H1 (cell line): ENCODE results near the gene ADGRL3. TPM values are rescaled to one million over a fixed set of nuclear protein-coding genes. Genes with fewer than 3 reads are reported as not detected.
A peak's percentile ranks its signal among the peaks of the same experiment; 100 is the strongest.

Source experiments
- CTCF ChIA-PET: fragments of 300-600 bp; sonication (Branson Sonifier 250); formaldehyde crosslinking; loops from one replicate; lab custom pipeline; 2021; ENCODE audit not compliant: partially characterized antibody; lab: Charles Lee
- POLR2A ChIA-PET: fragments of 300-600 bp; sonication (Branson Sonifier 250); formaldehyde crosslinking; loops from one replicate; lab custom pipeline; 2021; ENCODE audit warnings: inconsistent platforms; ENCODE audit not compliant: partially characterized antibody; lab: Charles Lee
- DNase-seq, 2 experiments: peaks; one replicate each; pipeline versions ENCODE4 v3.0.0 to v3.0.0-alpha.2; 2010 to 2022; ENCODE audit warnings: low spot score in 2 of 2, low read depth in 1 of 2, mixed read lengths in 1 of 2
- FAIRE-seq: peaks from 2 replicates; lab custom pipeline; 2011; peaks lifted over from hg19 to GRCh38; lab: Jason Lieb, UNC
- H2AFZ ChIP-seq: 2 replicates; pipeline ENCODE4 v1.8.1; 2012; ENCODE audit warnings: low read length, inconsistent platforms
- H2AK5ac ChIP-seq: 2 replicates; pipeline ENCODE4 v1.6.1; 2013; ENCODE audit warnings: low read depth, low read length
- H2BK120ac ChIP-seq: replicated peaks from 2 replicates; pipeline ENCODE3; 2013; ENCODE audit warnings: low read depth, low read length, inconsistent platforms
- H2BK12ac ChIP-seq: 2 replicates; pipeline ENCODE4 v1.6.1; 2013; ENCODE audit warnings: low read depth, low read length
- H2BK15ac ChIP-seq: 2 replicates; pipeline ENCODE4 v1.6.1; 2013; ENCODE audit warnings: low read length
- H2BK20ac ChIP-seq: 2 replicates; pipeline ENCODE4 v1.6.1; 2013; ENCODE audit warnings: low read length
- H2BK5ac ChIP-seq: 2 replicates; pipeline ENCODE4 v1.6.1; 2013; ENCODE audit warnings: low read depth, low read length
- H3K14ac ChIP-seq: 2 replicates; pipeline ENCODE4 v1.6.1; 2013; ENCODE audit warnings: inconsistent platforms; ENCODE audit not compliant: insufficient read length
- H3K18ac ChIP-seq: 2 replicates; pipeline ENCODE4 v1.6.1; 2013; ENCODE audit warnings: low read length; ENCODE audit errors: extremely low read depth
- H3K23ac ChIP-seq: 2 replicates; pipeline ENCODE4 v1.6.1; 2013; ENCODE audit warnings: inconsistent platforms; ENCODE audit not compliant: insufficient read length
- H3K23me2 ChIP-seq: 2 replicates; pipeline ENCODE4 v1.6.1; 2013; ENCODE audit warnings: low read depth, low read length
- H3K27ac ChIP-seq: 2 replicates; pipeline ENCODE4 v1.6.1; 2011; ENCODE audit warnings: low read depth, low read length, inconsistent platforms
- H3K27me3 ChIP-seq, 4 experiments: replicated peaks in 1 of 4; 1 replicate in 1 of 4; 2 replicates in 3 of 4; pipeline versions ENCODE4 v1.6.1 to v1.8.1; 2011 to 2013; ENCODE audit warnings: low read length in 3 of 4, mild to moderate bottlenecking in 3 of 4, inconsistent platforms in 2 of 4, mixed read lengths in 2 of 4, moderate library complexity in 1 of 4; ENCODE audit not compliant: control insufficient read depth in 3 of 4, insufficient read depth in 3 of 4; ENCODE audit errors: extremely low read depth in 1 of 4
- H3K36me3 ChIP-seq, 4 experiments: 2 replicates each; pipeline versions ENCODE4 v1.6.1 to v1.8.1; 2011 to 2013; ENCODE audit warnings: mild to moderate bottlenecking in 4 of 4, low read length in 3 of 4, moderate library complexity in 2 of 4, control low read depth in 1 of 4, inconsistent platforms in 1 of 4; ENCODE audit not compliant: insufficient read depth in 4 of 4, control insufficient read depth in 2 of 4
- H3K4ac ChIP-seq: replicated peaks from 2 replicates; pipeline ENCODE3; 2013; ENCODE audit warnings: low read length, low read depth, mixed read lengths, inconsistent platforms; ENCODE audit not compliant: insufficient read length
- H3K4me1 ChIP-seq, 4 experiments: replicated peaks in 1 of 4; 1 replicate in 1 of 4; 2 replicates in 3 of 4; pipeline versions ENCODE4 v1.6.1 to v1.8.1; 2011 to 2013; ENCODE audit warnings: low read length in 3 of 4, inconsistent platforms in 2 of 4, mixed read lengths in 1 of 4; ENCODE audit not compliant: insufficient read depth in 4 of 4, control insufficient read depth in 3 of 4
- H3K4me2 ChIP-seq, 2 experiments: 2 replicates each; pipeline versions ENCODE4 v1.6.1 to v1.8.1; 2011 to 2013; ENCODE audit warnings: low read depth in 2 of 2, low read length in 2 of 2, control low read depth in 1 of 2, inconsistent platforms in 1 of 2, mild to moderate bottlenecking in 1 of 2; ENCODE audit not compliant: insufficient read depth in 1 of 2
- H3K4me3 ChIP-seq, 4 experiments: fragments of 200-600, 300-600 bp in 1 of 4; sonication (generic), shearing (Covaris generic), sonication (Bioruptor Twin) in 1 of 4; 2 replicates each; pipeline versions ENCODE4 v1.5.1 to v1.8.1; 2011 to 2016; ENCODE audit warnings: low read length in 4 of 4, low read depth in 3 of 4, control low read depth in 2 of 4, inconsistent platforms in 2 of 4, mild to moderate bottlenecking in 2 of 4, mixed read lengths in 1 of 4, moderate library complexity in 1 of 4; ENCODE audit not compliant: insufficient read depth in 2 of 4; ENCODE audit errors: extremely low read depth in 1 of 4
- H3K56ac ChIP-seq: replicated peaks from 2 replicates; pipeline ENCODE3; 2013; ENCODE audit warnings: low read depth, mild to moderate bottlenecking, mixed read lengths, low read length, inconsistent platforms; ENCODE audit not compliant: insufficient read length
- H3K79me1 ChIP-seq: 2 replicates; pipeline ENCODE4 v1.6.1; 2013; ENCODE audit warnings: low read depth, low read length, control low read depth
- H3K79me2 ChIP-seq, 2 experiments: 2 replicates each; pipeline versions ENCODE4 v1.6.1 to v1.8.1; 2012 to 2013; ENCODE audit warnings: low read length in 2 of 2, mild to moderate bottlenecking in 2 of 2, inconsistent platforms in 1 of 2; ENCODE audit not compliant: insufficient read depth in 2 of 2, control insufficient read depth in 1 of 2
- H3K9ac ChIP-seq, 4 experiments: replicated peaks in 1 of 4; 1 replicate in 1 of 4; 2 replicates in 3 of 4; pipeline versions ENCODE4 v1.6.1 to v1.8.1; 2011 to 2013; ENCODE audit warnings: low read depth in 3 of 4, low read length in 3 of 4, control low read depth in 2 of 4, mild to moderate bottlenecking in 2 of 4, moderate library complexity in 2 of 4, inconsistent platforms in 1 of 4; ENCODE audit errors: extremely low read depth in 1 of 4
- H3K9me3 ChIP-seq, 2 experiments: 2 replicates each; pipeline versions ENCODE4 v1.6.1 to v1.8.1; 2012 to 2013; ENCODE audit warnings: mild to moderate bottlenecking in 2 of 2, moderate library complexity in 2 of 2, control low read depth in 1 of 2, inconsistent platforms in 1 of 2, low read depth in 1 of 2, low read length in 1 of 2, mixed read lengths in 1 of 2; ENCODE audit not compliant: insufficient read depth in 2 of 2
- H4K20me1 ChIP-seq, 2 experiments: replicated peaks in 1 of 2; 2 replicates each; pipeline versions ENCODE3 to v1.8.1; 2011 to 2013; ENCODE audit warnings: inconsistent platforms in 2 of 2, low read length in 2 of 2, mild to moderate bottlenecking in 1 of 2; ENCODE audit not compliant: insufficient read depth in 2 of 2, control insufficient read depth in 1 of 2
- H4K5ac ChIP-seq: 2 replicates; pipeline ENCODE4 v1.6.1; 2013; ENCODE audit warnings: low read length, low read depth, mixed read lengths, inconsistent platforms; ENCODE audit not compliant: insufficient read length
- H4K8ac ChIP-seq: 2 replicates; pipeline ENCODE4 v1.8.0; 2013; ENCODE audit warnings: mild to moderate bottlenecking, moderate library complexity, low read length, inconsistent platforms; ENCODE audit not compliant: insufficient read depth; ENCODE audit errors: extremely low read depth
- H4K91ac ChIP-seq: replicated peaks from 2 replicates; pipeline ENCODE3; 2013; ENCODE audit warnings: low read length, mixed read lengths, inconsistent platforms; ENCODE audit not compliant: insufficient read length
- BRCA1 ChIP-seq: IDR thresholded peaks from 2 replicates; pipeline ENCODE4 v1.6.1; 2012; ENCODE audit warnings: low read depth, low read length, improper control_type of control experiment
- SAP30 ChIP-seq: fragments of 300-600 bp; sonication (generic); IDR thresholded peaks from 2 replicates; pipeline ENCODE4 v1.7.1; 2012; ENCODE audit warnings: low read length, moderate library complexity, mild to moderate bottlenecking, inconsistent platforms; ENCODE audit not compliant: insufficient read depth, insufficient replicate concordance
- whole genome bisulfite sequencing, 2 experiments: shearing (Covaris generic) in 1 of 2; methylation state at CpG; one replicate each; pipeline versions ENCODE4 v1.1.6 to v1.1.7; 2013 to 2015; ENCODE audit warnings: low lambda C conversion rate in 2 of 2, mixed read lengths in 2 of 2, inconsistent platforms in 1 of 2, low coverage in 1 of 2, missing lambda C conversion rate in 1 of 2; ENCODE audit not compliant: insufficient replicate concordance in 2 of 2, insufficient coverage in 1 of 2, insufficient read length in 1 of 2; ENCODE audit errors: extremely low coverage in 1 of 2, missing lambda C conversion rate in 1 of 2; 5-methylcytosine and 5-hydroxymethylcytosine counted together
- polyA plus RNA-seq, 7 experiments: library from polyadenylated mRNA; depleted of rRNA in 3 of 7; stranded (reverse) in 5 of 7; unstranded in 2 of 7; fragments of >200 nt in 5 of 7; fragments of 200-250 nt in 2 of 7; gene quantifications; 1 replicate in 5 of 7; 2 replicates in 1 of 7; 4 replicates in 1 of 7; pipeline versions ENCODE4 v1.2.1 to v1.2.3, GENCODE V29; 2011 to 2013; ENCODE audit warnings: missing spikeins in 2 of 7, mixed read lengths in 2 of 7
- total RNA-seq: library from RNA; stranded (reverse); fragmentation: NEBNext Ultra II Directional; extraction: Animal tissue kit (Norgen Biotek cat#: 25700); gene quantifications from 2 replicates; pipeline ENCODE4 v1.2.1, GENCODE V29; 2021

The ADGRL3 gene
- total and polyA plus RNA-seq, 2 of the 8 experiments (the other 6 are each of a cell fraction or from before 2014, with no cell fraction given) = 6.6 to 13.0 TPM

DNA sequence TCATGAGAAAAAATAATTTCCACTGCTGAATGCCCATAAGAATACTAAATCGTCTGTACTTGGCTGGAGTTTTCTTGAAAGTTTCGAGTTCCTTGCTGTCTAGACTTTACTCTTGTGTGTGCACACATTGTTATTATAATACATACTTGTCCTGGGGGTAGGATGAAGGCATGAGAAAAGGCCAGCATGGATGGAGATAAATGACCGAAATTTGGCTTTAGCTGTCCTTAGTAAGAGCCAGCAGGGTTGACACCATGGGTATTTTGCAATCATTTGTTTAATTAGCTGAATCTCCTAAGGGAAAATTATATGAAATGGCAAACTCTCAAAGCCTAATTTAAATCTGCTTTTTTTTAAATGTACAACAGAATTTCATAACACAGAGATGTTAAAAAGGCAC is 641.6 kb downstream of the ADGRL3 start:
- Histone ChIP-seq H4K5ac (no peak overlapping the region), H3K27me3 (no peaks in the 10 kb centered on the region), H3K18ac (no peak overlapping the region), H3K23me2 (no peaks in the 10 kb centered on the region), H3K4me3 (no peak overlapping the region)
- CTCF ChIA-PET = interaction anchor here (0.6 to 1.1 kb wide), 2 partner anchors 9 to 1243 kb away, joined by 3 to 5 read pairs; no protein-coding TSS in a partner anchor
- 75% methylated on average over 3 of the region's 3 CpGs; no CpG with 5 or more reads in 1 of the 2 experiments for WGBS, 2 experiments
- TF ChIP-seq SAP30 (no peak), BRCA1 (no peak)
- TF ChIP-seq, all 59 proteins: peak for 0
- Histone ChIP-seq H2BK15ac (no peak overlapping the region), H3K79me1 (no peaks in the 10 kb centered on the region), H3K4me2 (no peak overlapping the region), H2BK120ac (peak overlapping the region; percentile 43), H4K91ac (no peak overlapping the region), H3K79me2 (no peaks in the 10 kb centered on the region), H3K14ac (no peak overlapping the region), H3K56ac (no peak overlapping the region), H3K9ac (no peak overlapping the region), H3K9me3 (no peaks in the 10 kb centered on the region), H2AFZ (no peak overlapping the region), H2BK20ac (no peak overlapping the region), H3K23ac (no peak overlapping the region), H3K36me3 (peaks cover 0 to 3% (median 0%) of the 10 kb centered on the region in 4 experiments; a peak in 1 of 8 replicates), H2AK5ac (no peak overlapping the region), H2BK12ac (no peak overlapping the region), H3K27ac (no peak overlapping the region), H3K4me1 (peaks cover 0 to 18% (median 0%) of the 10 kb centered on the region in 4 experiments; a peak in 2 of 7 replicates), H3K4ac (no peak overlapping the region), H4K8ac (no peak overlapping the region), H2BK5ac (no peak overlapping the region), H4K20me1 (no peaks in the 10 kb centered on the region)
- FAIRE-seq (no peak), DNase-seq (no peak)
- POLR2A ChIA-PET = no interaction called here
